SHP77 (cell line): ENCODE measurements around the gene ABCC3.
A peak's percentile ranks its signal among the peaks of the same experiment; 100 is the strongest.
"Not testable (repeated sequence)": the region's sequence is repeated elsewhere in the genome, so short reads cannot be mapped to it uniquely, and the experiment has no call there.

Source experiments
- DNase-seq, 2 experiments: peaks; one replicate each; lab custom pipeline; 2025; lab: John Stamatoyannopoulos, UW

Gene ABCC3

GRCh38 chr17:50666316-50666715 lies 31.6 kb downstream of the ABCC3 start:
- DNase-seq: no peak

- DNase-seq: no peak
Measured at GRCh38 chr17:50667259-50668024, 32.8 kb downstream of the ABCC3 start.

- DNase-seq: no peak
Measured at GRCh38 chr17:50668025-50668837, 33.5 kb downstream of the ABCC3 start.

GRCh38 chr17:50668838-50669581 lies 34.3 kb downstream of the ABCC3 start:
- DNase-seq: no peak

- no peak for DNase-seq
Measured at GRCh38 chr17:50672071-50672470, 37.4 kb downstream of the ABCC3 start.

- no peak for DNase-seq
Measured at GRCh38 chr17:50672831-50673551, 38.3 kb downstream of the ABCC3 start.

- DNase-seq: no peak
Measured at GRCh38 chr17:50675190-50675589, 40.5 kb downstream of the ABCC3 start.

- DNase-seq: peak in 1 of 2 experiments; percentile 29
Measured at GRCh38 chr17:50675627-50676026, 40.9 kb downstream of the ABCC3 start.

- DNase-seq: no peak
Measured at GRCh38 chr17:50676065-50676975, 41.6 kb downstream of the ABCC3 start.

GRCh38 chr17:50677851-50678375 lies 43.2 kb downstream of the ABCC3 start:
- no peak for DNase-seq

- no peak for DNase-seq
Measured at GRCh38 chr17:50679008-50679544, 44.4 kb downstream of the ABCC3 start.

GRCh38 chr17:50680126-50680525 lies 45.4 kb downstream of the ABCC3 start:
- no peak for DNase-seq

- not testable (repeated sequence) for DNase-seq
Measured at GRCh38 chr17:50680543-50681262, 46.0 kb downstream of the ABCC3 start.

- peak; percentile 58 to 79 for DNase-seq
Measured at GRCh38 chr17:50681263-50682200, 46.9 kb downstream of the ABCC3 start.

GRCh38 chr17:50682441-50682840 lies 47.8 kb downstream of the ABCC3 start:
- no peak for DNase-seq

- no peak for DNase-seq
Measured at GRCh38 chr17:50682938-50683337, 48.3 kb downstream of the ABCC3 start.

- no peak for DNase-seq
Measured at GRCh38 chr17:50683434-50684287, 49.0 kb downstream of the ABCC3 start.

GRCh38 chr17:50684288-50684611 lies 49.6 kb downstream of the ABCC3 start:
- no peak for DNase-seq
